ENCODE data around the gene ADPGK.
"Not testable (repeated sequence)": the region's sequence is repeated elsewhere in the genome, so short reads cannot be mapped to it uniquely, and the experiment has no call there.

The ADPGK gene

DNA sequence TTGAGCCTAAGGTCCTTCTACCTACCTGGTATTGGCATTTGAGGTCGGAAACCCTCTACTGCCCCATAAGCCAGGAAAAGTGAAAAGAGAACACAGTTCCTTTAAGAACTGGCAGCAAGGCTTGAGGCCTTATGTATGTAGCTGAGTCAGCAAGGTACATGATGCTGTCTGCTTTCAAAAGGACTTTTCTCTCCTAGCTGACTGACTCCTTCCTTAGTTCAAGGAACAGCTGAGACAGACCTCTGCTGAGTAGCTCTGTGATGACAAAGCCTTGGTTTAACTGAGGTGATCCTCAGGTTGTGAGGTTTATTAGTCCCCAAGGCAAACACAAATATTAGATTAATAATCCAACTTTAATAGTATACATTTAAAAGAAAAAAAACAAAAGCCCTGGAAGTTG is 45.8 kb downstream of the ADPGK start:
- no peak for DNase-seq

GRCh38 chr15:72737061-72737460 is 46.5 kb downstream of the ADPGK start:
- no peak for DNase-seq

GRCh38 chr15:72735111-72735510 is 48.4 kb downstream of the ADPGK start:
- no peak for DNase-seq

- no peak for DNase-seq
Observed at GRCh38 chr15:72733941-72734738, 49.4 kb downstream of the ADPGK start.

- DNase-seq = no peak
Observed at GRCh38 chr15:72732516-72732915, 51.0 kb downstream of the ADPGK start.

DNA sequence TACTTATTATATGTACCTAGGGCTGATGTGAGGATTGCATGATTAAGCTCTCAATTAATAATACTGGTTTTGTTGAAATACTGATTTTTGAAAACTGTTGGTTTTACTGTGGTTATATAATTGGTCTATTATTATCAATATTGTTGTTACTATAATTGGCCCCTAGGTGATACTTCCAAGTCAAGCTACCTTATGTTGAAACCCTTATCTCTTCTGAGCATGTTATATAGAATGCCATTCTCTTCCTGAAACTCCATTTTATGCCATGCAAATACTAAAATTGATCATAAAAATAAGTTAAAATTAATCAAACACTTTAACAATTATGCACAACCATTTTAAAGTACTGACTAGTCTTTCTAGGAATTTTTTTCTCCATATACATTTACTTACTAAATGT is 51.5 kb downstream of the ADPGK start:
- DNase-seq = no peak

DNA sequence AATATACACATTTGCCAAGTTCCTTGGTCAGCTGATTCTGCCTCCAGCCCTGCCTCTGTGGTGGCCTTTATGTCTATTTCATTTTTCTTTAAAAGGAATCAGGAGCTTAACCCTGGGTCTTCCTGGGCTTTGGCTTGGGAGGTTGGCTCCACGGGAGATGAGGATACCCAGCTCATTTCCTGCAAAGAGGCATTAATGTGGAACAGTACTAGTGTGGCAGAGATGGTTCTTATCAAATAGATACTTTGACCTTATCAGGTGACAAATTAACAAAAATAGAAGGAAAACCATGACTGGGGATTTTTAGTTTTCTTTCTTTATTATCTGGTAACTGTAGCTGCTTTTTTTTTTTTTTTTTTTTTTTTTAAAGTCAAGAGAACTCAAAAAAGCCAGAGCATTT is 54.7 kb downstream of the ADPGK start:
- no peak for DNase-seq

DNA sequence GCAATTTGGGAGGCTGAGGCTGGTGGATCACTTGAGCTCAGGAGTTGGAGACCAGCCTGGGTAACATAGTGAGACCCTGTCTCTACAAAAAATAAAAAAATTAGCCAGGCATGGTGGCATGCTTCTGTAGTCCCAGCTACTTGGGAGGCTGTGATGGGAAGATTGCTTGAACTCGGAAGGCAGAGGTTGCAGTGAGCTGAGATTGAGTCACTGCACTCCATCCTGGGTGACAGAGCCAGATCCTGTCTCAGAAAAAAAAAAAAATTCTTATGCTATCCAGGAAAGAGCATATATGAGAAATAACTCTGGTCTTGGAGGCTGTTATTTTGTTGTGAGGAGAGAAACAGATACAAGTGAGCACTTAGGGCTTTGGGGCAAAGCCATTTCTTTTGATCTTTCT is 55.3 kb downstream of the ADPGK start:
- not testable (repeated sequence) for DNase-seq

DNA sequence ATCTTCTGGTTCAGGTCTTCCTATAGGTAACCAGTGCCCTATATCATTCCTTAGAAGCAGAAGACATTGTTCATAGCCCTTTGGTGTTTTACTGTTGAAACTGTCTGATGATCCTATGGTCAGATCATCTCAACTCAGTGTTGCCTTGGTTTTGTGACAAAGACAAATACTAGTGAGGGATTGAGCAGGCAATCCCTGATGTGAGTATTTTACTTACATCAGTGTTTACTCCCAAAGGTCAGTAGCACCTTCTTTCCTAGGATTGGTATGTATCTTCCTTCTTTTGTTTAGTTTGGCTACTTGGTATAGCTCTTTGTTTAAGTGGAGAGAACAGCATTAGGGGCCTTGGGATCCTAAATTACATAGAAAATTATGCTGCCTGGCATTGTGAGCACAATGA is 56.4 kb downstream of the ADPGK start:
- no peak for DNase-seq

DNA sequence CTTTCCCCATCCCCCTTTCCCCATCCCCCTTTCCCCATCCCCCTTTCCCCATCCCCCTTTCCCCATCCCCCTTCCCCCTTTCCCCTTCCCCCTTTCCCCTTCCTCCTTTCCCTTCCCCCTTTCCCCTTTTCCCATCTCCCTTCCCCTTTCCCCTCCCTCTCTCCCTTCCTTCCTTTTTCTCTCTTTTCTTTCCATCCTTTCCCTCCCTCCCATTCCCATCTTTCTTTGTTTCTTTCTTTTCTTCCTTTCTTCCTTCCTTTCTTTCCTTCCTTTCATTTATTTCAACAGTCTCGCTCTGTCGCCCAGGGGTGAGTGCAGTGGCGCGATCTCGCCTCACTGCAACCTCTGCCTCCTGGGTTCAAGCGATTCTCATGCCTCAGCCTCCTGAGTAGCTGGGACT is 57.7 kb downstream of the ADPGK start:
- DNase-seq = not testable (repeated sequence)

GRCh38 chr15:72725446-72725845 is 58.1 kb downstream of the ADPGK start:
- no peak for DNase-seq

DNA sequence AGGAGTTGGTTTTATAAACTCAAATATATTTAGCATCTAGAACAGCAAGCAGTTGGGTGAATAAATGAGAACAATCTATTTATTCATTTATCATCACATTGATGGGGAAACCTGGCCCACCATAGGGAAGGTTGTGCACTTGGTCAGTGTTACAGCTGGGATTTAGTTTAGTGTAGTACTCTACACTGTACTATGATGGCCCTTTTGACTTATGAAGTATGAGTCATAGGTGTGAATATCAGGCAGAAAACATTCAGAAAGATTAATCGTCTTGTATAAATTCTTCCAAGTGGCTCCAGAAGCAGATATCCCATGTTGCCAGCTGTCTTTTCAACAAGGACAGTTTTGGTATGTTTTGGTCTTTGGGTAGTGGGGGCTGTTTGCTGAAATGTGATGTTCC is 59.5 kb downstream of the ADPGK start:
- DNase-seq = no peak

DNA sequence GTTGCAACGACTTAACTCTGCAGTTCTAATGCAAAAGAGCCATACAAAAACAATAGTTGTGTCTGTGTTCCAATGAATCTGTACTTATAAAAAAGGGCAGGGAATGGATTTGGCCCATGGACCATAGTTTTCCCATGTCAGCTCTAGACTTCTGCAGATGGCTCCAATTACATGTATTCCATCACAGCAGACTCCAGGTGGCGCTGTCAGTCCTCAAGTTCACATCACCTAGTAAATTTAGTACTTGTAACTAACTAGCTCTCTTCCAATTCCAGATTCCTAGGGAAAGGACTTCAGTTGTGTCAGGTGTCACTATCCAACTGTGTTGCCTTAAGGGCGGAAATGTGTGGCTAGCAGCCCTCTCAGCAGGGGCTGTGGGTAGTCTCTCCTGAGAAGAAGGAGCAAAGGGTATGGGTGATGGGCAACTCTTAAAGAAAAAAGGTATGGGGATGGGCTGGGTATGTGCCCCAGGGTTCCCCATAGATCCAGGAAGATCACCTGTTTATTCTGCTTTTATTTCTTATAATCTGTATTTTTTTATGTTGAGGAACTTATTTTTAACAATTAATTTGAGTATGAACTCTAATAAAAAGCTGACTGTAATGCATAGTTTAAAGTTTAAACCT is 61.4 kb downstream of the ADPGK start:
- peak; percentile 82 for DNase-seq

DNA sequence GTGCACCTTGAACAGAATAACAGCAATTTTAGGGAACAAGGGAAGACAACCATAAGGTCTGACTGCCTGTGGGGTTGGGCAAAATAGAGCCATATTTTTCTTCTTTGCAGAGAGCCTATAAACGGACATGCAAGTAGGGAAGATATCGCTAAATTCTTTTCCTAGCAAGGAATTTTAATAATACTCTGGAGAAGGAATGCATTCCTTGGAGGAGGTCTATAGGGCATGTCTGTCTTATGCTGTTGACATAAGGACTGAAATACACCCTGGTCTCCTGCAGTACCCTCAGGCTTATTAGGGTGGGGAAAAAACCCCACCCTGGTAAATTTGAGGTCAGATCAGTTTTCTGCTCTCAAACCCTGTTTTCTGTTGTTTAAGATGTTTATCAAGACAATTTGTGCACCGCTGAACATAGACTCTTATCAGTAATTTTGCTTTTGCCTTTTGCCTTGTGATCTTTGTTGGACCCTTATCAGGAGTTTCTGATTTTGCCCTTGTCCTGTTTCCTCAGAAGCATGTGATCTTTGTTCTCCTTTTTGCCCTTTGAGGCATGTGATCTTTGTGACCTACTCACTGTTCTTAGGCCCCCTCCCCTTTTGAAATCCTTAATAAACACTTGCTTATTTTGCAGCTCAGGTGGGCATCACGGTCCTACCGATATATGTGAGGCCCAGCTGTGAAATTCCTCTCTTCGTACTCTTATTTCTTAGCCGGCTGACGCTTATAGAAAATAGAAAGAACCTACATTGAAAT is 74.8 kb downstream of the ADPGK start:
- DNase-seq = not testable (repeated sequence)

DNA sequence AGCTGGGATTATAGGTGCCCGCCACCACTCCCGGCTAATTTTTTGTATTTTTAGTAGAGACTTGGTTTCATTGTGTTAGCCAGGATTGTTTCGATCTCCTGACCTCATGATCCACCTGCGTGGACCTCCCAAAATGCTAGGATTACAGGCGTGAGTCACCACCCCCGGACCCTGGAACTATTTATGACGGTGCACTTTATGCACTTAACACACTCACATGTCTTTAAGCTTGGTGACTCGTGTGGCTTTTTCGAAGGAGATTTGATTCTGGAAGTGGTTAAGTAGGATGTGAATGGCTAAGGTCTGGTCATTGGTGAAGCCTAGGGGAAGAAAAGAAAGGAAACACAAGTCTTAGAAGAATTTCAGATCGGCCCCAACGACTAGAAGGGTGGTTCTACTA is 77.3 kb downstream of the ADPGK start:
- no peak for DNase-seq

All from activated CD8-positive, alpha-beta memory T cell treated with anti-CD3 and anti-CD28 coated beads for 24 hours (primary cell).